ENCODE measurements around the gene HEYL. TPM values are rescaled to one million over a fixed set of nuclear protein-coding genes. Genes with fewer than 3 reads are reported as not detected.
A peak's percentile ranks its signal among the peaks of the same experiment; 100 is the strongest.

The HEYL gene
- 10 to 100 TPM in 5 of 6 donors, 1 to 10 TPM in 1; 3.8 to 31.9 (median 15.5) TPM for total RNA-seq

DNA sequence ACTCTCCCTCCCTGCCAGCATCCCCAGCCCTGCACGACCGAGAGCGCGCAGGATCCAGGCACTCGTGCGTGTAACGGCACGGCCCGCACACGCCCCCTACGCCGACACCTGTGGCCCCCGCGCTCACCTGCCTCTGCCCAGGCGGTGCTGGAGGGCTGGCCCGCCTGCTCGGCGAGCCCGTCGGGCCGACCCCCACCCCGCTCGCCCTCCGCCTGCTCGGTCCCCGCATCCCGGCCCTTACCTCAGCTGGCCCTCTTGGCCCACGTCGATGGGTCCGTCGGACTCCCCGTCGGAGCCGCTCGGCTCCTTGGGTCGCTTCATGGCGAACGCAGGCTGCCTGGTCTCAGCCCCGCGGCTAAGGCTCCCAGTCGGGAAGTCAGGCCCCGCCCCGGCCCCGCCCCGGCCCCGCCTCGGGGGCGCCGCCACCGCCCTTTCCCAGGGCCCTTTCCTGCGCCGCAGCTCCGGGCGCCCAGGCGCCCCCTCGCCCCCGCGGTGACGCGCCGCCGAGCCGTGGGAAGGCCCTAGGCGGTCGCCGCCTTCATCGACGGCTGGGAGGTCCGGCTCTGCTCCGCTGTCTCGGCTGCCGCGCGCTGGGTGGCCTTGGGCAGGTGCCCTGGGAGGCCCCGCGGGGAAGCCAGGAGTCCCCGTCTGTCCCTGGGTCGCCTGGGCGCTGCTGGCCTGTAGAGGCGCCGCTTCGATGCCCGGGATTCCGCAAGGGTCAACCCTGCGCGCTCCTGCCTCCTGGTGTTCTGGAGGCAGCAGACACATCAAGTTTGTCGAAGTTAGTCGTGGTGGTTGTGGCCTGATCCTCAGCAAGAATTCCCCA is at the start of gene HEYL:
Gene HEYL (minus strand): TSS at position 339 of the 826 bp plus-strand sequence. CDS start 18 bp downstream, at position 321.
- Histone ChIP-seq H3K36me3 (no peaks in the 10 kb centered on the region), H3K9me3 (no peaks in the 10 kb centered on the region), H3K4me1 (peaks cover 5 to 24% (median 11%) of the 10 kb centered on the region in 4 donors), H3K27ac (peak within 1 kb of the TSS; percentile 72 to 88 (median 80)), H3K27me3 (peaks cover 0 to 8% (median 0%) of the 10 kb centered on the region in 4 donors), H3K4me3 (peak within 1 kb of the TSS; percentile 64 to 75 (median 71))
- 8 to 17% methylated on average over 19 to 20 of the region's 88 CpGs for WGBS, 2 donors
- TF ChIP-seq, protein P1, sequence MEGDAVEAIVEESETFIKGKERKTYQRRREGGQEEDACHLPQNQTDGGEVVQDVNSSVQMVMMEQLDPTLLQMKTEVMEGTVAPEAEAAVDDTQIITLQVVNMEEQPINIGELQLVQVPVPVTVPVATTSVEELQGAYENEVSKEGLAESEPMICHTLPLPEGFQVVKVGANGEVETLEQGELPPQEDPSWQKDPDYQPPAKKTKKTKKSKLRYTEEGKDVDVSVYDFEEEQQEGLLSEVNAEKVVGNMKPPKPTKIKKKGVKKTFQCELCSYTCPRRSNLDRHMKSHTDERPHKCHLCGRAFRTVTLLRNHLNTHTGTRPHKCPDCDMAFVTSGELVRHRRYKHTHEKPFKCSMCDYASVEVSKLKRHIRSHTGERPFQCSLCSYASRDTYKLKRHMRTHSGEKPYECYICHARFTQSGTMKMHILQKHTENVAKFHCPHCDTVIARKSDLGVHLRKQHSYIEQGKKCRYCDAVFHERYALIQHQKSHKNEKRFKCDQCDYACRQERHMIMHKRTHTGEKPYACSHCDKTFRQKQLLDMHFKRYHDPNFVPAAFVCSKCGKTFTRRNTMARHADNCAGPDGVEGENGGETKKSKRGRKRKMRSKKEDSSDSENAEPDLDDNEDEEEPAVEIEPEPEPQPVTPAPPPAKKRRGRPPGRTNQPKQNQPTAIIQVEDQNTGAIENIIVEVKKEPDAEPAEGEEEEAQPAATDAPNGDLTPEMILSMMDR (IDR thresholded peaks at IDR 0.05): peak in 5 of 6 experiments; percentile 56 to 77 (median 62)
- TF ChIP-seq POLR2AphosphoS5 (IDR thresholded peaks at IDR 0.05) (peak; percentile 19 to 54), EP300 (IDR thresholded peaks at IDR 0.05) (no peak), POLR2A (IDR thresholded peaks at IDR 0.05) (peak in 1 of 4 donors; percentile 57)
- DNase-seq (peak; percentile 83 to 98), ATAC-seq (ENCODE audit: low FRiP score in 2 of 2) (peak; percentile 85 to 93)

DNA sequence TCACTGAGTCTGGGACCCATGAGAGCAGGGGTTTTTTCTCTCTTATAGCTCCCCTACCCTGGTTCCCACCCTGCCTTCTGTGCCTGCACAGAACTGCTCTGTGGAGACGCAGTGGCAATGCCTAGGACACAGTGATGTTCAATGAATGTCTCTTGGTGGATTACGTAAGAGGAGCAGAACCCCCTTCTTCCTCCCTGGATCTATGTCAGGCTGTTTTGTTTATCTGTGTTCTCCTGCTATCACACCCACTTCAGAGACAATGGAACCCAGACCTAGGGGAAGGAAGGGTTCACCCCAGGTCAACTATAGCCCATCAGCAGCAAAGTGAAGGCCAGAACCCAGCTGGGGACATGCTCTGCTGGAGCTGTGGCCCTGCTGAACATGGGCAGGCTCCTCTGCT is 49.8 kb upstream of the HEYL start:
- no peak overlapping the region for H3K4me3 ChIP-seq
- H3K27me3 ChIP-seq: peaks cover 0 to 15% (median 6%) of the 10 kb centered on the region in 4 donors
- 58 to 60% methylated on average over 2 of the region's 2 CpGs for WGBS, 2 donors
- peak overlapping the region in 1 of 4 donors; percentile 16 for H3K27ac ChIP-seq
- TF ChIP-seq POLR2AphosphoS5 (IDR thresholded peaks at IDR 0.05): peak in 1 of 2 donors; percentile 23
- TF ChIP-seq, protein P1 (IDR thresholded peaks at IDR 0.05): no peak
- TF ChIP-seq EP300 (IDR thresholded peaks at IDR 0.05): no peak
- TF ChIP-seq POLR2A (IDR thresholded peaks at IDR 0.05): no peak
- no peaks in the 10 kb centered on the region for H3K36me3 ChIP-seq
- ATAC-seq (ENCODE audit: low FRiP score in 2 of 2) (no peak), DNase-seq (no peak)
- no peaks in the 10 kb centered on the region for H3K9me3 ChIP-seq
- H3K4me1 ChIP-seq: peaks cover 18 to 37% (median 28%) of the 10 kb centered on the region in 4 donors

DNA sequence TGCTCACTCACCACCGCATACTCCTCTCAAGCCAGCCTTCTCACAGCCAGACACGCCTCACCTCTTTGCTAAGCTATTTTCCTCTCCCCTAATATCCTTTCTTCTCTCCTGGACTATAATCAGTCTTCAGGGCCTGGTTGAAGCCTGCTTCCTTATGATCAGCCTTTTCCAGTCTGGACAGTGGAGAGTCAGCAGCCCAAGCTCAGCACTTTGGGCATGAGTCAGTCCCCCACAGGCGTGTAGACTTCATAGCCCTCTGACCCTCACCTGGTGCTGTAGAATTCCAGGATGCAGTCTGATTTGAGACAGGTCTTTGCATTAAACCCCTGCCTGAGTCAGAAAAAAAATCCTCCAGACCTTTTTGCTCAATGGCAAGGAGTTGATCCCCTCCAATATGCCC is 49.3 kb upstream of the HEYL start:
- 82 to 84% methylated on average over 3 of the region's 3 CpGs for WGBS, 2 donors
- ATAC-seq (ENCODE audit: low FRiP score in 2 of 2): no peak
- H3K27me3 ChIP-seq: peaks cover 0 to 20% (median 9%) of the 10 kb centered on the region in 4 donors

DNA sequence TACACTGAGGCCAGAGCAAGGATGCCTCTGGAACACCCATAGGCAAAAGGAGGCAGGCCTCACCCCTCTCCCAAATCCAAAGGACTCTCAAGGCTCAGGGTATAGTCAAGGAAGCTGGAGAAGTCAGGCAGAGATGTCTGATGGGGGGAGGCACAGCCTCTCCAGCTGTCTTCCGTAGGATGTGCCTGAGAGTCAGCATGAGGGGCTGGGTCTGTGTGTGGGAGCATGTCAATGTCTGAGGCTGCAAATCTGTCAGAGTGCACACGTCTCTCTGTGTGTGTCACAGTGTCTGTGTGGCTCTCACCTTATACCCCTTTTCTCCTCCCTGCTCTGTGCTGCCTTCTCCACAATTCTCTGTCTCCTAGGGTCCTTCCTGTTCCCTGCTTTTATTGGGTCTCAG is 47.8 kb upstream of the HEYL start:
- no peak for DNase-seq
- Histone ChIP-seq H3K9me3 (no peaks in the 10 kb centered on the region), H3K27me3 (peaks cover 0 to 17% (median 8%) of the 10 kb centered on the region in 4 donors), H3K4me3 (no peak overlapping the region), H3K36me3 (no peaks in the 10 kb centered on the region), H3K27ac (no peak overlapping the region), H3K4me1 (peaks cover 16 to 34% (median 28%) of the 10 kb centered on the region in 4 donors)
- WGBS, 2 donors: 77 to 83% methylated on average over 2 of the region's 2 CpGs
- TF ChIP-seq POLR2A (IDR thresholded peaks at IDR 0.05) (no peak), POLR2AphosphoS5 (IDR thresholded peaks at IDR 0.05) (no peak), EP300 (IDR thresholded peaks at IDR 0.05) (no peak)
- TF ChIP-seq, protein P1 (IDR thresholded peaks at IDR 0.05): no peak
- ATAC-seq (ENCODE audit: low FRiP score in 2 of 2): no peak

More for the DNA sequence above, 49.3 kb upstream of the HEYL start:
- no peaks in the 10 kb centered on the region for H3K9me3 ChIP-seq
- DNase-seq: no peak
- H3K4me3 ChIP-seq: no peak overlapping the region
- H3K36me3 ChIP-seq: no peaks in the 10 kb centered on the region
- peaks cover 18 to 37% (median 32%) of the 10 kb centered on the region in 4 donors for H3K4me1 ChIP-seq
- TF ChIP-seq POLR2A (IDR thresholded peaks at IDR 0.05) (no peak), POLR2AphosphoS5 (IDR thresholded peaks at IDR 0.05) (no peak), EP300 (IDR thresholded peaks at IDR 0.05) (no peak)
- TF ChIP-seq, protein P1 (IDR thresholded peaks at IDR 0.05): no peak
- peak overlapping the region in 1 of 4 donors; percentile 16 for H3K27ac ChIP-seq

Data from upper lobe of left lung (tissue), 6 donors.